ENCODE measurements around the gene TECR.

GRCh38 chr19:14561249-14561648 lies 31.9 kb downstream of the TECR start:
- TF ChIP-seq CTCF (IDR thresholded peaks at IDR 0.05 in 8 of 11, conservative IDR thresholded peaks at IDR 0.05 in 3 of 11) (no peak), POLR2AphosphoS5 (IDR thresholded peaks at IDR 0.05) (no peak)
